ENCODE results near the gene RAPSN.

- TF ChIP-seq GATA2 (IDR thresholded peaks at IDR 0.05; ENCODE audit: low read depth, low read length) (no peak), GATA3 (IDR thresholded peaks at IDR 0.05; ENCODE audit: low read depth, low read length) (no peak)
Observed at GRCh38 chr11:47438721-47439120, 10.2 kb downstream of the RAPSN start.
